Parathyroid adenoma (tissue), 2 donors: ENCODE results near the gene RBMS3.

Experiments
- H2AFZ ChIP-seq: fragments of 300-600 bp; sonication (generic); one replicate; pipeline ENCODE4 v1.7.0; 2017; ENCODE audit warnings: antibody characterized with exemption, mild to moderate bottlenecking
- H3K27ac ChIP-seq: fragments of 300-600 bp; sonication (generic); one replicate; pipeline ENCODE4 v1.7.0; 2017
- H3K27me3 ChIP-seq: fragments of 300-600 bp; sonication (generic); one replicate; pipeline ENCODE4 v1.7.0; 2017; ENCODE audit warnings: low read length; ENCODE audit not compliant: control insufficient read depth, insufficient read depth
- H3K36me3 ChIP-seq: fragments of 300-600 bp; sonication (generic); one replicate; pipeline ENCODE4 v1.7.0; 2017; ENCODE audit warnings: low read length; ENCODE audit not compliant: control insufficient read depth, insufficient read depth
- H3K4me1 ChIP-seq: fragments of 300-600 bp; sonication (generic); one replicate; pipeline ENCODE4 v1.7.0; 2017; ENCODE audit warnings: control low read depth
- H3K4me2 ChIP-seq: fragments of 300-600 bp; sonication (generic); one replicate; pipeline ENCODE4 v1.7.0; 2017; ENCODE audit warnings: low read length
- H3K4me3 ChIP-seq: fragments of 300-600 bp; sonication (generic); one replicate; pipeline ENCODE4 v1.7.0; 2017; ENCODE audit warnings: low read depth, low read length
- H3K79me2 ChIP-seq: fragments of 300-600 bp; sonication (generic); one replicate; pipeline ENCODE4 v1.7.0; 2017; ENCODE audit warnings: control low read depth
- H3K9ac ChIP-seq: fragments of 300-600 bp; sonication (generic); one replicate; pipeline ENCODE4 v1.7.0; 2017; ENCODE audit warnings: mild to moderate bottlenecking
- H3K9me3 ChIP-seq: fragments of 300-600 bp; sonication (generic); one replicate; pipeline ENCODE4 v1.7.0; 2017; ENCODE audit warnings: low read length; ENCODE audit not compliant: control insufficient read depth
- TF ChIP-seq, protein P1 (sequence below): fragments of 300-600 bp; sonication (generic); IDR thresholded peaks from one replicate; pipeline ENCODE4 v1.7.0; 2017; ENCODE audit warnings: antibody characterized with exemption, mild to moderate bottlenecking
- donor health status: primary hyperparathyroidism.

RBMS3 gene

DNA sequence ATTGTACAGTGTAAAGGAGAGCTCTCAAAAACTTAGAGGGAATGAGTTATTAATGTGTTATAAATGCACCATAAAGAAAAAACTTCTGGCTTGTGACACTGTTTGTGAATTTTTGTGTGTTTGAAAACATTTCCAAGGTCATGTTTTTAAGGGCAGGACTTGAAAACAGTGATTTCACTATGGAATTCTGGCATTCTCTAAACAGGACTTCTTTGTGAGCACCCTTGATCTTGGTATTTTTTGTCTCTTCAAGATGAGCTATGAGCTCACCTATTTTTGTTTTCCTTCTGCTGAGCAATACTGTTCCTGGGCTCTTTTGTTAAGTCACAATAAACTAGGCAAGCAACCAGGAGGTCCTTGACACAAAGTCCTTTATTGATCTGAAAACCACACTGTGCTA, 284.4 kb downstream of the RBMS3 start:
- Histone ChIP-seq H3K4me2 (no peak overlapping the region), H2AFZ (no peak overlapping the region), H3K36me3 (no peaks in the 10 kb centered on the region), H3K4me3 (no peak overlapping the region), H3K9ac (no peak overlapping the region), H3K4me1 (no peaks in the 10 kb centered on the region), H3K27ac (no peak overlapping the region), H3K79me2 (no peaks in the 10 kb centered on the region), H3K27me3 (no peaks in the 10 kb centered on the region), H3K9me3 (no peaks in the 10 kb centered on the region)
- TF ChIP-seq, protein P1, sequence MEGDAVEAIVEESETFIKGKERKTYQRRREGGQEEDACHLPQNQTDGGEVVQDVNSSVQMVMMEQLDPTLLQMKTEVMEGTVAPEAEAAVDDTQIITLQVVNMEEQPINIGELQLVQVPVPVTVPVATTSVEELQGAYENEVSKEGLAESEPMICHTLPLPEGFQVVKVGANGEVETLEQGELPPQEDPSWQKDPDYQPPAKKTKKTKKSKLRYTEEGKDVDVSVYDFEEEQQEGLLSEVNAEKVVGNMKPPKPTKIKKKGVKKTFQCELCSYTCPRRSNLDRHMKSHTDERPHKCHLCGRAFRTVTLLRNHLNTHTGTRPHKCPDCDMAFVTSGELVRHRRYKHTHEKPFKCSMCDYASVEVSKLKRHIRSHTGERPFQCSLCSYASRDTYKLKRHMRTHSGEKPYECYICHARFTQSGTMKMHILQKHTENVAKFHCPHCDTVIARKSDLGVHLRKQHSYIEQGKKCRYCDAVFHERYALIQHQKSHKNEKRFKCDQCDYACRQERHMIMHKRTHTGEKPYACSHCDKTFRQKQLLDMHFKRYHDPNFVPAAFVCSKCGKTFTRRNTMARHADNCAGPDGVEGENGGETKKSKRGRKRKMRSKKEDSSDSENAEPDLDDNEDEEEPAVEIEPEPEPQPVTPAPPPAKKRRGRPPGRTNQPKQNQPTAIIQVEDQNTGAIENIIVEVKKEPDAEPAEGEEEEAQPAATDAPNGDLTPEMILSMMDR = no peak

DNA sequence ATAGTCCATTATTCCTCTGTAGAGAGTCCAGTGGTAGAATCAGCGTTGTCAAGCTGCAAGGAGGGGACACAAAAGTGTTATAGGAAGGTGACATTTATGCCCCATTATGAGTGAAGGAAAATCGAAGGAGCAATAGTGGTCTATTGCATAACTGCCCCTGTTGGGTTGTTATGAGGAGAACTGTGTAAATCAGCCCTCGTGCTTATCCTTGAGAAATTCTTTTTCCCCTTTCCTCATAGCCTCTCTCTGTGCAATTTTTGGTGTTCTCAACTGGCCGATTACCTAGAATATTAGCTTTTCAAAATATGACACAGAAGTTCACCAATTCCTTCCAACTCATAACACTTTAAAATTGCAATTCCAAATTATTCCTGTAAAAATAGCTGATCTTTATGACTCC, 286.6 kb downstream of the RBMS3 start:
- Histone ChIP-seq H3K79me2 (no peaks in the 10 kb centered on the region), H3K4me3 (no peak overlapping the region), H3K9ac (no peak overlapping the region), H3K4me2 (no peak overlapping the region), H3K36me3 (no peaks in the 10 kb centered on the region), H3K4me1 (no peaks in the 10 kb centered on the region), H2AFZ (no peak overlapping the region), H3K9me3 (no peaks in the 10 kb centered on the region), H3K27ac (no peak overlapping the region), H3K27me3 (no peaks in the 10 kb centered on the region)
- TF ChIP-seq, protein P1 = no peak

DNA sequence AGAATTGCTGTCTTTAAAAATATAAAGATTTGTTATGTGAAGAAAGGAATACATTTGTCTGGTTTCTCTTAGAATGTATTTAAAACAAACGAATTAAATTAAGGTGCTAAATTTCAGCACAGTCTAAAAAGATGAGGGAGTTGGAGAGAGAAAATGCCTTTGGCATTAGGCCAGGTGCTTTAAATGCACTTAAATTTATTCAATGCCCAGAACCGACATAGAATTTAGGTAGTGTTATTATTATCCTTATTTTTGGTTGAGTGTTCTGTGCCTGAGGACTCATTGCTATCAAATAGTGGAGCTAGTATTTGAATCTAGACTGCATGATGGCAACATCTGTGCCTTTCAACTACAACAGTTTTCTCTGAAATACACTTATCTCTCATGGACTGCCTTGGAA, 287.5 kb downstream of the RBMS3 start:
- Histone ChIP-seq H3K27me3 (no peaks in the 10 kb centered on the region), H3K27ac (no peak overlapping the region), H3K9me3 (no peaks in the 10 kb centered on the region), H2AFZ (no peak overlapping the region), H3K4me1 (no peaks in the 10 kb centered on the region), H3K9ac (no peak overlapping the region), H3K36me3 (no peaks in the 10 kb centered on the region), H3K4me3 (no peak overlapping the region), H3K4me2 (no peak overlapping the region), H3K79me2 (no peaks in the 10 kb centered on the region)
- TF ChIP-seq, protein P1 = no peak

DNA sequence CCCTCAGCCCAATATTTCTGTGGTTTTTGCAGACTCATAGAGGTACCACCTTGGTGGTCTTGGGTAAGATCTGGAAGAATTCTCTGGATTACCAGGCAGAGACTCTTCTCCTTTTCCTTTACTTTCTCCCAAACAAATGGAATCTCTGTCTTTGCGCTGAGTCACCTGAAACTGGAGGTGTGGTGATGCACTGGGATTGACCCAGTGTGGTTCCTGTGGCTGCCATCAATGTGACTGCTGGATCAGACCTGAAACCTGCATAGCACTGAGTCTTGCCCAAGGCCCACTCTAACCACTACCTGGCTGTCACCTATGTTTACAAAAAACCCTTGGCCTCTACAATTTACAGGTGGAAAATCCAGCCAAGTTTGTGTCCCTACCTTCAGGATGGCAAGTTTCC, 295.3 kb downstream of the RBMS3 start:
- no peaks in the 10 kb centered on the region for H3K4me1 ChIP-seq
- H3K27ac ChIP-seq = no peak overlapping the region
- H3K79me2 ChIP-seq = no peaks in the 10 kb centered on the region
- H3K9me3 ChIP-seq = no peaks in the 10 kb centered on the region
- no peak overlapping the region for H3K4me3 ChIP-seq
- no peaks in the 10 kb centered on the region for H3K36me3 ChIP-seq
- H3K9ac ChIP-seq = no peak overlapping the region
- no peak overlapping the region for H2AFZ ChIP-seq
- H3K4me2 ChIP-seq = no peak overlapping the region
- TF ChIP-seq, protein P1 = no peak
- H3K27me3 ChIP-seq = no peaks in the 10 kb centered on the region

DNA sequence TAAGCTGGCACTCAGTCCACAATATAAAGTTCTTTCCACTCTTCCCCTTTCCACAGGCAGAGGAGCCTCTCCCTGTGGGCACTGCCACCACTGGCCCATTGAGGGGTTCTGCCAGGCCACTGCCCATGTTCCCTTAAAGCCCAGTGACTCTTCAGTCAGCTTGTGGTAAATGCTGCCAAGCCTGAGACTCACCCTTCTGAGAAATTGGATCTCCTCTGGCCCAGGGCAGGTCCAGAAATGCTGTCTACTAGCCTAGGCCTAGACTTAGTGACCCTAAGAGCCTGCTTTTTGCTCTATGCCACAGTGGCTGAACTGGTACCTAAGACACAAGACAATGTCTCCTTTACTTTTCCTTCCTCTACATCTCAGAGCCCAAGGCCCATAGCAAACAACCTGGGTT, 295.8 kb downstream of the RBMS3 start:
- Histone ChIP-seq H3K27ac (no peak overlapping the region), H3K36me3 (no peaks in the 10 kb centered on the region), H2AFZ (no peak overlapping the region), H3K27me3 (no peaks in the 10 kb centered on the region), H3K9ac (no peak overlapping the region), H3K79me2 (no peaks in the 10 kb centered on the region), H3K4me1 (no peaks in the 10 kb centered on the region), H3K4me2 (no peak overlapping the region), H3K9me3 (no peaks in the 10 kb centered on the region), H3K4me3 (no peak overlapping the region)
- TF ChIP-seq, protein P1 = no peak
